CD1c-positive myeloid dendritic cell (primary cell): Measurements from ENCODE around the gene DNM1.
A peak's percentile ranks its signal among the peaks of the same experiment; 100 is the strongest.
"Not testable (repeated sequence)": the region's sequence is repeated elsewhere in the genome, so short reads cannot be mapped to it uniquely, and the experiment has no call there.

ENCODE experiments used
- DNase-seq: peaks from one replicate; pipeline ENCODE4 v3.0.0-alpha.2; 2016; ENCODE audit errors: extremely low spot score

Gene DNM1

GRCh38 chr9:128225770-128226411 lies 22.7 kb downstream of the DNM1 start:
- DNase-seq: no peak

GRCh38 chr9:128226412-128226801 lies 23.2 kb downstream of the DNM1 start:
- DNase-seq: peak; percentile 72

- not testable (repeated sequence) for DNase-seq
These were observed 27.7 kb downstream of the DNM1 start for GRCh38 chr9:128230897-128231296.

- no peak for DNase-seq
These were observed 28.7 kb downstream of the DNM1 start for GRCh38 chr9:128231638-128232527.

- DNase-seq: no peak
These were observed 29.6 kb downstream of the DNM1 start for GRCh38 chr9:128232528-128233428.

GRCh38 chr9:128233817-128234406 lies 30.7 kb downstream of the DNM1 start:
- no peak for DNase-seq

- DNase-seq: no peak
These were observed 38.9 kb downstream of the DNM1 start for GRCh38 chr9:128242124-128242523.

- DNase-seq: no peak
These were observed 39.6 kb downstream of the DNM1 start for GRCh38 chr9:128242828-128243214.

GRCh38 chr9:128243215-128244018 lies 40.2 kb downstream of the DNM1 start:
- DNase-seq: no peak

- DNase-seq: no peak
These were observed 41.1 kb downstream of the DNM1 start for GRCh38 chr9:128244091-128244836.

- peak; percentile 56 for DNase-seq
These were observed 41.7 kb downstream of the DNM1 start for GRCh38 chr9:128244837-128245231.

GRCh38 chr9:128245421-128246151 lies 42.4 kb downstream of the DNM1 start:
- no peak for DNase-seq

- no peak for DNase-seq
These were observed 43.3 kb downstream of the DNM1 start for GRCh38 chr9:128246471-128246870.

GRCh38 chr9:128247226-128247803 lies 44.1 kb downstream of the DNM1 start:
- no peak for DNase-seq

GRCh38 chr9:128249558-128249907 lies 46.4 kb downstream of the DNM1 start:
- no peak for DNase-seq

GRCh38 chr9:128249908-128250838 lies 47.0 kb downstream of the DNM1 start:
- DNase-seq: peak; percentile 93

- no peak for DNase-seq
These were observed 47.9 kb downstream of the DNM1 start for GRCh38 chr9:128250839-128251731.
